ENCODE results near the gene ABCB11. TPM values are rescaled to one million over a fixed set of nuclear protein-coding genes. Genes with fewer than 3 reads are reported as not detected.

The ABCB11 gene
- total and polyA plus RNA-seq, 9 of the 15 experiments (the other 6 are each of a cell fraction or from before 2014, with no cell fraction given), result 0.04 to 0.51 (median 0.10) TPM; not detected in 1

DNA sequence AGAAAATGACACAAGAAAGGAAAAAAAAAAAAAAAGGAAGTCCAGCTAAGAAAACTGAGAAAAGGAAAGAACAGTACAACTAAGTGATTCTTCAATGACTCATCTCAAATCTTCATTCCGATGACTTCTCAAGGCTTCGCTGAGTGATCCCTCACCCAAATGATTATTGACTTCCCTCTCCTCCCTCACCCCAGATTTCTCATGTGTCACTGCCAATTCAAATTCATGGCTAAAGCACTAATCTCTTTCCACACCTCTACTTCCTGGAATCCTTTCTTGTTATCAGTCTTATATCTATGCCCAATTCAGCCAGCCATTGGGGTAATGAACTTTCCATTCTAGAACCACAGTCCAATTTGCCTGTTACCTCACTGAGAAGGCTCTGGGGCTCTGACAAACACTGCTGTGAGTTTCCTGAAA is 7.2 kb upstream of the ABCB11 start (continued):
- no peak for TF ChIP-seq RBM39 (optimal IDR thresholded peaks at IDR 0.05; ENCODE audit: low read depth, low read length)
- TF ChIP-seq JUN (IDR thresholded peaks at IDR 0.05; ENCODE audit: borderline replicate concordance, low read depth, low read length), result peak; percentile 89
- TF ChIP-seq JUN (CRISPR knock-in tag; IDR thresholded peaks at IDR 0.05; ENCODE audit: borderline replicate concordance), result no peak
- TF ChIP-seq, protein P1, sequence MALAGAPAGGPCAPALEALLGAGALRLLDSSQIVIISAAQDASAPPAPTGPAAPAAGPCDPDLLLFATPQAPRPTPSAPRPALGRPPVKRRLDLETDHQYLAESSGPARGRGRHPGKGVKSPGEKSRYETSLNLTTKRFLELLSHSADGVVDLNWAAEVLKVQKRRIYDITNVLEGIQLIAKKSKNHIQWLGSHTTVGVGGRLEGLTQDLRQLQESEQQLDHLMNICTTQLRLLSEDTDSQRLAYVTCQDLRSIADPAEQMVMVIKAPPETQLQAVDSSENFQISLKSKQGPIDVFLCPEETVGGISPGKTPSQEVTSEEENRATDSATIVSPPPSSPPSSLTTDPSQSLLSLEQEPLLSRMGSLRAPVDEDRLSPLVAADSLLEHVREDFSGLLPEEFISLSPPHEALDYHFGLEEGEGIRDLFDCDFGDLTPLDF (CRISPR knock-in tag; IDR thresholded peaks at IDR 0.05), result no peak
- no peak for TF ChIP-seq ETV1 (tag; conservative IDR thresholded peaks at IDR 0.05; ENCODE audit: low read depth)
- TF ChIP-seq BCOR (IDR thresholded peaks at IDR 0.05), result no peak
- TF ChIP-seq, protein P2, sequence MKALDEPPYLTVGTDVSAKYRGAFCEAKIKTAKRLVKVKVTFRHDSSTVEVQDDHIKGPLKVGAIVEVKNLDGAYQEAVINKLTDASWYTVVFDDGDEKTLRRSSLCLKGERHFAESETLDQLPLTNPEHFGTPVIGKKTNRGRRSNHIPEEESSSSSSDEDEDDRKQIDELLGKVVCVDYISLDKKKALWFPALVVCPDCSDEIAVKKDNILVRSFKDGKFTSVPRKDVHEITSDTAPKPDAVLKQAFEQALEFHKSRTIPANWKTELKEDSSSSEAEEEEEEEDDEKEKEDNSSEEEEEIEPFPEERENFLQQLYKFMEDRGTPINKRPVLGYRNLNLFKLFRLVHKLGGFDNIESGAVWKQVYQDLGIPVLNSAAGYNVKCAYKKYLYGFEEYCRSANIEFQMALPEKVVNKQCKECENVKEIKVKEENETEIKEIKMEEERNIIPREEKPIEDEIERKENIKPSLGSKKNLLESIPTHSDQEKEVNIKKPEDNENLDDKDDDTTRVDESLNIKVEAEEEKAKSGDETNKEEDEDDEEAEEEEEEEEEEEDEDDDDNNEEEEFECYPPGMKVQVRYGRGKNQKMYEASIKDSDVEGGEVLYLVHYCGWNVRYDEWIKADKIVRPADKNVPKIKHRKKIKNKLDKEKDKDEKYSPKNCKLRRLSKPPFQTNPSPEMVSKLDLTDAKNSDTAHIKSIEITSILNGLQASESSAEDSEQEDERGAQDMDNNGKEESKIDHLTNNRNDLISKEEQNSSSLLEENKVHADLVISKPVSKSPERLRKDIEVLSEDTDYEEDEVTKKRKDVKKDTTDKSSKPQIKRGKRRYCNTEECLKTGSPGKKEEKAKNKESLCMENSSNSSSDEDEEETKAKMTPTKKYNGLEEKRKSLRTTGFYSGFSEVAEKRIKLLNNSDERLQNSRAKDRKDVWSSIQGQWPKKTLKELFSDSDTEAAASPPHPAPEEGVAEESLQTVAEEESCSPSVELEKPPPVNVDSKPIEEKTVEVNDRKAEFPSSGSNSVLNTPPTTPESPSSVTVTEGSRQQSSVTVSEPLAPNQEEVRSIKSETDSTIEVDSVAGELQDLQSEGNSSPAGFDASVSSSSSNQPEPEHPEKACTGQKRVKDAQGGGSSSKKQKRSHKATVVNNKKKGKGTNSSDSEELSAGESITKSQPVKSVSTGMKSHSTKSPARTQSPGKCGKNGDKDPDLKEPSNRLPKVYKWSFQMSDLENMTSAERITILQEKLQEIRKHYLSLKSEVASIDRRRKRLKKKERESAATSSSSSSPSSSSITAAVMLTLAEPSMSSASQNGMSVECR (CRISPR knock-in tag; IDR thresholded peaks at IDR 0.05), result no peak
- TF ChIP-seq ZBTB8A (IDR thresholded peaks at IDR 0.05; ENCODE audit: partially characterized antibody), result no peak
- peak; percentile 92 for TF ChIP-seq FOSL1 (tag; conservative IDR thresholded peaks at IDR 0.05)
- TF ChIP-seq MEIS2 (IDR thresholded peaks at IDR 0.05; ENCODE audit: partially characterized antibody), result peak; percentile 94
- TF ChIP-seq, protein P3, sequence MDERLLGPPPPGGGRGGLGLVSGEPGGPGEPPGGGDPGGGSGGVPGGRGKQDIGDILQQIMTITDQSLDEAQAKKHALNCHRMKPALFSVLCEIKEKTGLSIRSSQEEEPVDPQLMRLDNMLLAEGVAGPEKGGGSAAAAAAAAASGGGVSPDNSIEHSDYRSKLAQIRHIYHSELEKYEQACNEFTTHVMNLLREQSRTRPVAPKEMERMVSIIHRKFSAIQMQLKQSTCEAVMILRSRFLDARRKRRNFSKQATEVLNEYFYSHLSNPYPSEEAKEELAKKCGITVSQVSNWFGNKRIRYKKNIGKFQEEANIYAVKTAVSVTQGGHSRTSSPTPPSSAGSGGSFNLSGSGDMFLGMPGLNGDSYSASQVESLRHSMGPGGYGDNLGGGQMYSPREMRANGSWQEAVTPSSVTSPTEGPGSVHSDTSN (CRISPR knock-in tag; IDR thresholded peaks at IDR 0.05; ENCODE audit: low read depth), result no peak
- TF ChIP-seq, protein P3 (tag; conservative IDR thresholded peaks at IDR 0.05; ENCODE audit: low read depth), result peak; percentile 78
- TF ChIP-seq PHF20 (IDR thresholded peaks at IDR 0.05; ENCODE audit: partially characterized antibody), result no peak
- TF ChIP-seq SRSF3 (IDR thresholded peaks at IDR 0.05; ENCODE audit: insufficient read depth, low read length), result no peak
- TF ChIP-seq, protein P4, sequence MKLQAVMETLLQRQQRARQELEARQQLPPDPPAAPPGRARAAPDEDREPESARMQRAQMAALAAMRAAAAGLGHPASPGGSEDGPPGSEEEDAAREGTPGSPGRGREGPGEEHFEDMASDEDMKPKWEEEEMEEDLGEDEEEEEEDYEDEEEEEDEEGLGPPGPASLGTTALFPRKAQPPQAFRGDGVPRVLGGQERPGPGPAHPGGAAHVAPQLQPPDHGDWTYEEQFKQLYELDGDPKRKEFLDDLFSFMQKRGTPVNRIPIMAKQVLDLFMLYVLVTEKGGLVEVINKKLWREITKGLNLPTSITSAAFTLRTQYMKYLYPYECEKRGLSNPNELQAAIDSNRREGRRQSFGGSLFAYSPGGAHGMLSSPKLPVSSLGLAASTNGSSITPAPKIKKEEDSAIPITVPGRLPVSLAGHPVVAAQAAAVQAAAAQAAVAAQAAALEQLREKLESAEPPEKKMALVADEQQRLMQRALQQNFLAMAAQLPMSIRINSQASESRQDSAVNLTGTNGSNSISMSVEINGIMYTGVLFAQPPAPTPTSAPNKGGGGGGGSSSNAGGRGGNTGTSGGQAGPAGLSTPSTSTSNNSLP (IDR thresholded peaks at IDR 0.05; ENCODE audit: borderline replicate concordance, low read depth, low read length), result peak; percentile 54; the same call in 1 of the 2 replicates
- TF ChIP-seq, protein P5, sequence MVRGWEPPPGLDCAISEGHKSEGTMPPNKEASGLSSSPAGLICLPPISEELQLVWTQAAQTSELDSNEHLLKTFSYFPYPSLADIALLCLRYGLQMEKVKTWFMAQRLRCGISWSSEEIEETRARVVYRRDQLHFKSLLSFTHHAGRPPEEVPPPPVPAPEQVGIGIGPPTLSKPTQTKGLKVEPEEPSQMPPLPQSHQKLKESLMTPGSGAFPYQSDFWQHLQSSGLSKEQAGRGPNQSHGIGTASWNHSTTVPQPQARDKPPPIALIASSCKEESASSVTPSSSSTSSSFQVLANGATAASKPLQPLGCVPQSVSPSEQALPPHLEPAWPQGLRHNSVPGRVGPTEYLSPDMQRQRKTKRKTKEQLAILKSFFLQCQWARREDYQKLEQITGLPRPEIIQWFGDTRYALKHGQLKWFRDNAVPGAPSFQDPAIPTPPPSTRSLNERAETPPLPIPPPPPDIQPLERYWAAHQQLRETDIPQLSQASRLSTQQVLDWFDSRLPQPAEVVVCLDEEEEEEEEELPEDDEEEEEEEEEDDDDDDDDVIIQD (CRISPR knock-in tag; IDR thresholded peaks at IDR 0.05), result no peak
- TF ChIP-seq KLF16 (IDR thresholded peaks at IDR 0.05), result no peak
